ENCODE data around the gene GSTA3.

DNA sequence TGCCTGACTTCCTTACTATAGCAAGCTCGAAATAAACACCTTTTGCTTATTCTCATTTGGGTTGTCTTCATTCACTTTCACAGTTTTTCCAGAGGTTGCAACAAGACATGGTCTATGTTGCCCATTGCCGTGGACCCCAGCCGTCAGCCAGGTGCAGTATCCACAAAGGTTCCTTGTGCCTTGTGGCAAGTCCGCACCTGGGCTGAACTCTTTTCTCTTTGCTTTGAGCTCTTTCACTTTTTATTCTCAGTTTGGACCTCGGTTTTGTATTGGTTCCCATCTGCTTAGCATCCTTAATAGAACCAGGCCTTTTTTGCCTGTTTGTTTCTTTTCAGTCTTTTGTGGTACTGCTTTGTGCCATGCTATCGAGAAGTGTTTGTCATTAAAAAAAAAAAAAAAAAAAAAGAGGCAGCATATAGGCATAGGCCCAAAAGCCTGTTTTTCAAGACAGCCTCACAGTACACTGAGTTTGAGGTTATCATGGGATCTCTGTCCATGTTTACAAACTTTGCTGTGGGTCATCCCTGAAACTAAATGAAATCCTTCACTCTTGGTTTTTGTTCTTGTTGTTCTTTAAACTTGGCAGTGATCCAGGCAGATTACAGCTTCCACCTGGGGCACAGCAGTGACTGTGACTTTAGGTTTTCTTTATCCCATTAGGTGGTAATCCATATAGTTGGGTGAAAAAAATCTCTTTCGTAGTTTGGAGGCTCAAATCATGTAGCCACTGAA lies 33.3 kb downstream of the GSTA3 start:
- TF ChIP-seq CTCF (IDR thresholded peaks at IDR 0.05; ENCODE audit: low read length) (no peak), EZH2 (IDR thresholded peaks at IDR 0.05; ENCODE audit: borderline replicate concordance, low read length) (no peak)

Data from OCI-LY1 (cell line).